PC-9 (cell line): ENCODE results near the gene IMMP2L. TPM values are rescaled to one million over a fixed set of nuclear protein-coding genes. Genes with fewer than 3 reads are reported as not detected.

Experiments
- BruUV-seq: library from RNA; stranded (reverse); fragments of 400-500 nt; replicated peaks from 2 replicates; lab custom pipeline; 2021; lab: Mats Ljungman, UMichigan
- CTCF ChIA-PET: fragments of 300-600 bp; sonication (Branson Sonifier 250); formaldehyde crosslinking; loops from one replicate; lab custom pipeline; 2022; ENCODE audit warnings: antibody characterized with exemption; lab: Charles Lee
- POLR2A ChIA-PET: fragments of 300-600 bp; sonication (Branson Sonifier 250); formaldehyde crosslinking; loops from one replicate; lab custom pipeline; 2022; ENCODE audit warnings: antibody characterized with exemption; ENCODE audit not compliant: unreplicated experiment; lab: Charles Lee
- DNase-seq, 2 experiments: peaks; one replicate each; pipeline versions ENCODE4 v3.0.0 to v3.0.0-alpha.2; 2015 to 2022; ENCODE audit warnings: mixed read lengths in 1 of 2
- H2AFZ ChIP-seq: fragments of 200-600 bp; sonication (generic); 2 replicates; pipeline ENCODE4 v1.8.1; 2017; ENCODE audit warnings: antibody characterized with exemption
- H3F3A ChIP-seq: fragments of 200-600 bp; sonication (generic); 2 replicates; pipeline ENCODE4 v1.8.1; 2017; ENCODE audit warnings: antibody characterized with exemption, mild to moderate bottlenecking, low read depth; ENCODE audit not compliant: insufficient read depth
- H3K27ac ChIP-seq: fragments of 200-600 bp; sonication (generic); 2 replicates; pipeline ENCODE4 v1.6.1; 2016; ENCODE audit warnings: mixed run types
- H3K27me3 ChIP-seq: fragments of 200-600 bp; sonication (generic); 2 replicates; pipeline ENCODE4 v1.6.1; 2016; ENCODE audit warnings: low read depth, mixed run types; ENCODE audit not compliant: insufficient read depth
- H3K36me3 ChIP-seq: fragments of 200-600 bp; sonication (generic); 2 replicates; pipeline ENCODE4 v1.6.1; 2016; ENCODE audit warnings: low read depth, mixed run types
- H3K4me1 ChIP-seq: fragments of 200-600 bp; sonication (generic); replicated peaks from 2 replicates; pipeline ENCODE4 v1.6.1; 2016; ENCODE audit warnings: mixed run types; ENCODE audit not compliant: insufficient read depth
- H3K4me2 ChIP-seq: fragments of 200-600 bp; sonication (generic); 2 replicates; pipeline ENCODE4 v1.6.1; 2017; ENCODE audit warnings: mixed run types
- H3K4me3 ChIP-seq: fragments of 200-600 bp; sonication (generic); 2 replicates; pipeline ENCODE4 v1.6.1; 2016; ENCODE audit warnings: mixed run types
- H3K79me2 ChIP-seq: fragments of 200-600 bp; sonication (generic); 2 replicates; pipeline ENCODE4 v1.6.1; 2017; ENCODE audit warnings: low read depth, mixed run types
- H3K9me2 ChIP-seq: fragments of 200-600 bp; sonication (generic); 2 replicates; pipeline ENCODE4 v1.8.1; 2017; ENCODE audit warnings: mild to moderate bottlenecking; ENCODE audit not compliant: insufficient read depth
- H3K9me3 ChIP-seq: fragments of 200-600 bp; sonication (generic); 2 replicates; pipeline ENCODE4 v1.8.1; 2016; ENCODE audit warnings: low read depth; ENCODE audit not compliant: insufficient read depth
- H4K20me1 ChIP-seq: fragments of 200-600 bp; sonication (generic); 2 replicates; pipeline ENCODE4 v1.8.1; 2017; ENCODE audit not compliant: insufficient read depth
- CTCF ChIP-seq: fragments of 200-600 bp; sonication (generic); conservative IDR thresholded peaks from 2 replicates; pipeline ENCODE4 v1.6.1; 2017; ENCODE audit warnings: mixed run types, antibody characterized with exemption, mild to moderate bottlenecking, moderate library complexity
- EZH2 ChIP-seq: fragments of 200-600 bp; sonication (generic); IDR thresholded peaks from 2 replicates; pipeline ENCODE4 v1.8.0; 2017; ENCODE audit warnings: antibody characterized with exemption, low read depth
- intact Hi-C: fragments of 100-400 bp; cut with micrococcal nuclease; formaldehyde crosslinking; loops from one replicate; pipeline ENCODE4 v1.10.0; 2022; ENCODE audit not compliant: unreplicated experiment
- total RNA-seq: library from RNA; stranded (reverse); gene quantifications from 2 replicates; pipeline ENCODE4 v1.2.3, GENCODE V29; 2021

The IMMP2L gene
- total RNA-seq, 1 experiment from 2014 or later: 40.5 TPM

GRCh38 chr7:111363099-111363498 is 199.2 kb downstream of the IMMP2L start:
- H4K20me1 ChIP-seq: peaks cover 3% of the 10 kb centered on the region; the same call in 1 of the 2 replicates
- H2AFZ ChIP-seq: no peak overlapping the region
- intact Hi-C loops: no loop called here
- no peaks in the 10 kb centered on the region for H3K9me3 ChIP-seq
- no peaks in the 10 kb centered on the region for H3F3A ChIP-seq
- no peaks in the 10 kb centered on the region for H3K9me2 ChIP-seq
- ChIA-PET CTCF (no interaction called here), POLR2A (no interaction called here)
- no peak overlapping the region for H3K4me2 ChIP-seq
- no peaks in the 10 kb centered on the region for H3K79me2 ChIP-seq
- H3K27ac ChIP-seq: no peak overlapping the region
- H3K4me1 ChIP-seq: peaks cover 5% of the 10 kb centered on the region
- no TSS peak for BruUV-seq
- no peak overlapping the region for H3K4me3 ChIP-seq
- TF ChIP-seq EZH2 (no peak), CTCF (no peak)
- no peaks in the 10 kb centered on the region for H3K36me3 ChIP-seq
- H3K27me3 ChIP-seq: no peaks in the 10 kb centered on the region
- no peak for DNase-seq

DNA sequence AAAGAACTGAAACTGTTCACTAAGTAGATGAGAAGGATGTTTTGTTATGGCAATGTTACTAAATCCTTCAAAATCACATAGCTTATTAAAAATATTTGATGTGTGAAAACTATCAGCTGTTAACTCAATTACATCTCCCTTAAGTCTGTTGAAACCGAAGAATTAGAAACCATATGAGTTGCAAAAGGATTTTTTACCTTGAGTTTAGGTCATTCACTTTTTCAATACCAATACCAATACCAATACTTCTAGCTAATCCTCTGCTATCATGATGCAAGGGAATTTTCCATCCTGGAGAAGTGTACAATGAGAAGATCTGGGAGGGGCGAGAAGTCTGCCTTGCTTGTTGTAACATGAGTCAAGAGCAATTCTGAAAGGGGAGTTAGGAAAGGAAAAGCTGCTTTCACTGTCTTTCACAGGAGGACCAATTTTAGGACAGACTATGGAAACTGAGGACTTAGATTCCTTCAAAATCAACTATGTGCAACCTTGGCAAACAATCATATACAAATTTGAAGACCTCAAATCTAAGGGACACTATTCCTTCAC is 199.7 kb downstream of the IMMP2L start:
- CTCF ChIA-PET: no interaction called here
- no peaks in the 10 kb centered on the region for H3F3A ChIP-seq
- no peaks in the 10 kb centered on the region for H3K9me2 ChIP-seq
- peaks cover 3% of the 10 kb centered on the region; the same call in 1 of the 2 replicates for H4K20me1 ChIP-seq
- TF ChIP-seq EZH2 (no peak), CTCF (no peak)
- H3K79me2 ChIP-seq: no peaks in the 10 kb centered on the region
- intact Hi-C loops: no loop called here
- H3K27ac ChIP-seq: no peak overlapping the region
- POLR2A ChIA-PET: no interaction called here
- no peaks in the 10 kb centered on the region for H3K9me3 ChIP-seq
- no TSS peak for BruUV-seq
- H3K4me2 ChIP-seq: no peak overlapping the region
- H2AFZ ChIP-seq: no peak overlapping the region
- H3K4me3 ChIP-seq: no peak overlapping the region
- no peaks in the 10 kb centered on the region for H3K36me3 ChIP-seq
- peaks cover 10% of the 10 kb centered on the region for H3K4me1 ChIP-seq
- DNase-seq: no peak
- no peaks in the 10 kb centered on the region for H3K27me3 ChIP-seq

- H3K4me2 ChIP-seq: no peak overlapping the region
- BruUV-seq: no TSS peak
- no peaks in the 10 kb centered on the region for H3K27me3 ChIP-seq
- no peaks in the 10 kb centered on the region for H3K79me2 ChIP-seq
- ChIA-PET POLR2A (no interaction called here), CTCF (no interaction called here)
- TF ChIP-seq EZH2: no peak
- TF ChIP-seq CTCF: no peak
- no peak overlapping the region for H3K27ac ChIP-seq
- no peak overlapping the region for H2AFZ ChIP-seq
- H3K9me3 ChIP-seq: no peaks in the 10 kb centered on the region
- peaks cover 15% of the 10 kb centered on the region for H3K4me1 ChIP-seq
- no peaks in the 10 kb centered on the region for H3K36me3 ChIP-seq
- H3K4me3 ChIP-seq: no peak overlapping the region
- intact Hi-C loops: loop anchor here (2.0 kb wide), 1 partner anchor 150 kb away; no protein-coding TSS in a partner anchor
- H3K9me2 ChIP-seq: no peaks in the 10 kb centered on the region
- no peaks in the 10 kb centered on the region for H3F3A ChIP-seq
- no peaks in the 10 kb centered on the region for H4K20me1 ChIP-seq
- no peak for DNase-seq
These were observed 203.4 kb downstream of the IMMP2L start for GRCh38 chr7:111358915-111359314.
